Liver (tissue), 9 donors: ENCODE measurements around the gene PREX1. TPM values are rescaled to one million over a fixed set of nuclear protein-coding genes. Genes with fewer than 3 reads are reported as not detected.

Source experiments
- DNase-seq: peaks from one replicate; pipeline ENCODE4 v3.0.0-alpha.2; 2017; ENCODE audit warnings: low spot score
- H3K27ac ChIP-seq, 2 donors: one replicate each; pipeline ENCODE4 v1.7.0; 2013; ENCODE audit warnings: inconsistent platforms in 2 of 2, low read length in 2 of 2, control low read depth in 1 of 2, low read depth in 1 of 2, mild to moderate bottlenecking in 1 of 2
- H3K27me3 ChIP-seq, 4 donors: one replicate each; pipeline versions ENCODE4 v1.6.1 to v1.7.0; 2013; ENCODE audit warnings: low read length in 3 of 4, inconsistent platforms in 1 of 4, mild to moderate bottlenecking in 1 of 4, moderate library complexity in 1 of 4; ENCODE audit not compliant: control insufficient read depth in 4 of 4, insufficient read depth in 4 of 4
- H3K36me3 ChIP-seq, 4 donors: one replicate each; pipeline versions ENCODE4 v1.6.1 to v1.7.0; 2013; ENCODE audit warnings: low read length in 3 of 4, mild to moderate bottlenecking in 3 of 4, low read depth in 1 of 4, moderate library complexity in 1 of 4; ENCODE audit not compliant: control insufficient read depth in 4 of 4, insufficient read depth in 3 of 4
- H3K4me1 ChIP-seq, 4 donors: one replicate each; pipeline versions ENCODE4 v1.6.1 to v1.7.0; 2013; ENCODE audit warnings: low read length in 3 of 4, mild to moderate bottlenecking in 3 of 4, moderate library complexity in 1 of 4; ENCODE audit not compliant: control insufficient read depth in 4 of 4, insufficient read depth in 4 of 4
- H3K4me3 ChIP-seq, 3 donors: one replicate each; pipeline versions ENCODE4 v1.6.1 to v1.7.0; 2013; ENCODE audit warnings: low read length in 3 of 3, control low read depth in 1 of 3, low read depth in 1 of 3, mild to moderate bottlenecking in 1 of 3
- H3K9ac ChIP-seq, 2 donors: one replicate each; pipeline ENCODE4 v1.7.0; 2013; ENCODE audit warnings: low read length in 2 of 2, mild to moderate bottlenecking in 2 of 2, moderate library complexity in 2 of 2, control low read depth in 1 of 2, low read depth in 1 of 2
- H3K9me3 ChIP-seq, 4 donors: one replicate each; pipeline versions ENCODE4 v1.6.1 to v1.7.0; 2013; ENCODE audit warnings: low read length in 3 of 4; ENCODE audit not compliant: control insufficient read depth in 4 of 4
- FOXA1 ChIP-seq: IDR thresholded peaks from 2 replicates; pipeline ENCODE4 v1.6.1; 2016; ENCODE audit warnings: antibody characterized with exemption
- FOXA2 ChIP-seq: IDR thresholded peaks from 2 replicates; pipeline ENCODE4 v1.6.1; 2016; ENCODE audit warnings: antibody characterized with exemption
- GABPA ChIP-seq, 2 donors: IDR thresholded peaks in 1 of 2; conservative IDR thresholded peaks in 1 of 2; 2 replicates each; pipeline ENCODE4 v1.6.1; 2016; ENCODE audit warnings: antibody characterized with exemption in 2 of 2, mild to moderate bottlenecking in 1 of 2, moderate library complexity in 1 of 2
- HNF4G ChIP-seq: IDR thresholded peaks from 2 replicates; pipeline ENCODE4 v1.6.1; 2016; ENCODE audit warnings: antibody characterized with exemption
- NR2F2 ChIP-seq: IDR thresholded peaks from 2 replicates; pipeline ENCODE4 v1.6.1; 2016; ENCODE audit warnings: antibody characterized with exemption
- RAD21 ChIP-seq, 2 donors: IDR thresholded peaks; 2 replicates each; pipeline ENCODE4 v1.6.1; 2016; ENCODE audit warnings: antibody characterized with exemption in 2 of 2, mild to moderate bottlenecking in 2 of 2
- REST ChIP-seq: IDR thresholded peaks from 2 replicates; pipeline ENCODE4 v1.6.1; 2016; ENCODE audit warnings: antibody characterized with exemption, mild to moderate bottlenecking
- RXRA ChIP-seq, 2 donors: IDR thresholded peaks; 2 replicates each; pipeline ENCODE4 v1.6.1; 2017 to 2018; ENCODE audit warnings: antibody characterized with exemption in 2 of 2, mild to moderate bottlenecking in 1 of 2
- SP1 ChIP-seq: IDR thresholded peaks from 2 replicates; pipeline ENCODE4 v1.6.1; 2018; ENCODE audit warnings: antibody characterized with exemption, mild to moderate bottlenecking
- TAF1 ChIP-seq: conservative IDR thresholded peaks from 2 replicates; pipeline ENCODE4 v1.6.1; 2016; ENCODE audit warnings: antibody characterized with exemption, mild to moderate bottlenecking
- YY1 ChIP-seq: IDR thresholded peaks from 2 replicates; pipeline ENCODE4 v1.6.1; 2016; ENCODE audit warnings: antibody characterized with exemption, mild to moderate bottlenecking
- ZBTB33 ChIP-seq: IDR thresholded peaks from 2 replicates; pipeline ENCODE4 v1.6.1; 2016; ENCODE audit warnings: antibody characterized with exemption
- WGBS: extraction: QIAGEN DNeasy Blood & Tissue Kit; methylation state at CpG from one replicate; pipeline ENCODE4 v1.1.7; 2013; 5-methylcytosine and 5-hydroxymethylcytosine counted together
- polyA plus RNA-seq, 2 donors: library from polyadenylated mRNA; stranded (reverse) in 1 of 2; unstranded in 1 of 2; fragments of 200-250 nt in 1 of 2; fragments of >200 nt in 1 of 2; fragmentation: Nextera tagmentation in 1 of 2; extraction: Ambion mirVana in 1 of 2; gene quantifications; one replicate each; pipeline versions ENCODE4 v1.2.1 to v1.2.3, GENCODE V29; 2013 to 2015
- total RNA-seq, 2 donors: library from RNA; depleted of rRNA; stranded (reverse); fragments of >200 nt; gene quantifications; one replicate each; pipeline ENCODE4 v1.2.3, GENCODE V29; 2014
- TF ChIP-seq, protein P1 (sequence below): fragments of 150-350 bp; IDR thresholded peaks from 2 replicates; pipeline ENCODE4 v1.5.1; 2017; ENCODE audit warnings: improper control_type of control experiment, low read depth, low read length; ENCODE audit not compliant: missing input control
- TF ChIP-seq, protein P2 (sequence below): IDR thresholded peaks from 2 replicates; pipeline ENCODE4 v1.6.1; 2016; ENCODE audit warnings: antibody characterized with exemption
- TF ChIP-seq, protein P3 (sequence below): IDR thresholded peaks from 2 replicates; pipeline ENCODE4 v1.6.1; 2016; ENCODE audit warnings: antibody characterized with exemption
- donor health status: healthy.
- donor health status: healthy.
- donor health status: healthy.
- donor health status: healthy.
- donor health status: healthy.

Gene PREX1
- total and polyA plus RNA-seq, 4 donors = 2.2 to 18.0 (median 10.8) TPM

DNA sequence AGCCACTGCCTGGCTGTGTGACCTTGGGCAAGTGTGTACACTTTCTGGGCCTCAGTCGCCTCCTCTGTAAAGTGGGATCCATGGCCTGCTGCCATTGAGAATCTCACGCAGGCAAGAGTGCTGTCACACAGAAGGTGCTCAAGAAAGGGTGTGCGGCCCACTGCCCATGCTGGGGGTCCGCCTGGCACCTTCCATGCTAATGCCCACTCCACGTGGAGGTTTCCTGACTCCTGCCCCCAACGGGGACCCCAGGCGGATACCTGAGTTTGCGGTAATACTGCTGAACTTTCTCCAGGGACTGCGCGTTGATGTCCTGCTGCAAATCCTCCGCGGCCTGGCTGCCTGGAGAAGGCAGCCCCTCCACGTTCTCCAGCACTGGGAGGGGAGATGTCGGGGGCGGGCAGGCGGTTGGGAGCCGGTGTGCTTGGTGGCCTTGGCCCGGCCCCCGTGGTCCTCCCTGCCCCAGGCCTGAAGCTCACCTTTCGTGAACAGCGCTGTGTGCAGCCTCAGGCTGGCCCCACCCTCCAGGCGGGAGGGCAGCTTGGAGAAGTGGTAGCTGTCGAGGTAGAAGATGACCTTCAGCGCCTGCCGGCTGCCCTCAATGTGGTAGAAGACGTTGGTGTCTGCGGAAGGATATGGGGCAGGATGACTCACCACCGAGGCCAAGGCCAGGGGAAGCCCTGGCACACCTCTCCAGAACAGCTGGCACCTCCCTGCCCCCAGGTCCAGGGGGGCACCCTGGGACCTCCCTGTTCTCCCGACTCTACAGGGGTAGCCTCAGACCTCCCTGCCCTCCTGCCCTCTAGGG lies 195.6 kb downstream of the PREX1 start:
- Histone ChIP-seq H3K9ac (no peak overlapping the region), H3K36me3 (peaks cover 0 to 4% (median 2%) of the 10 kb centered on the region in 4 donors), H3K4me1 (no peaks in the 10 kb centered on the region), H3K27me3 (no peaks in the 10 kb centered on the region), H3K27ac (no peak overlapping the region), H3K9me3 (no peaks in the 10 kb centered on the region), H3K4me3 (no peak overlapping the region)
- TF ChIP-seq SP1 = no peak
- TF ChIP-seq ZBTB33 = no peak
- TF ChIP-seq, protein P1, sequence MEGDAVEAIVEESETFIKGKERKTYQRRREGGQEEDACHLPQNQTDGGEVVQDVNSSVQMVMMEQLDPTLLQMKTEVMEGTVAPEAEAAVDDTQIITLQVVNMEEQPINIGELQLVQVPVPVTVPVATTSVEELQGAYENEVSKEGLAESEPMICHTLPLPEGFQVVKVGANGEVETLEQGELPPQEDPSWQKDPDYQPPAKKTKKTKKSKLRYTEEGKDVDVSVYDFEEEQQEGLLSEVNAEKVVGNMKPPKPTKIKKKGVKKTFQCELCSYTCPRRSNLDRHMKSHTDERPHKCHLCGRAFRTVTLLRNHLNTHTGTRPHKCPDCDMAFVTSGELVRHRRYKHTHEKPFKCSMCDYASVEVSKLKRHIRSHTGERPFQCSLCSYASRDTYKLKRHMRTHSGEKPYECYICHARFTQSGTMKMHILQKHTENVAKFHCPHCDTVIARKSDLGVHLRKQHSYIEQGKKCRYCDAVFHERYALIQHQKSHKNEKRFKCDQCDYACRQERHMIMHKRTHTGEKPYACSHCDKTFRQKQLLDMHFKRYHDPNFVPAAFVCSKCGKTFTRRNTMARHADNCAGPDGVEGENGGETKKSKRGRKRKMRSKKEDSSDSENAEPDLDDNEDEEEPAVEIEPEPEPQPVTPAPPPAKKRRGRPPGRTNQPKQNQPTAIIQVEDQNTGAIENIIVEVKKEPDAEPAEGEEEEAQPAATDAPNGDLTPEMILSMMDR = no peak
- no peak for TF ChIP-seq RAD21 (IDR thresholded peaks at IDR 0.05)
- no peak for TF ChIP-seq GABPA (IDR thresholded peaks at IDR 0.05 in 1 of 2, conservative IDR thresholded peaks at IDR 0.05 in 1 of 2)
- TF ChIP-seq NR2F2 = no peak
- TF ChIP-seq HNF4G = no peak
- TF ChIP-seq, protein P2, sequence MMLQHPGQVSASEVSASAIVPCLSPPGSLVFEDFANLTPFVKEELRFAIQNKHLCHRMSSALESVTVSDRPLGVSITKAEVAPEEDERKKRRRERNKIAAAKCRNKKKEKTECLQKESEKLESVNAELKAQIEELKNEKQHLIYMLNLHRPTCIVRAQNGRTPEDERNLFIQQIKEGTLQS = no peak
- TF ChIP-seq REST = no peak
- TF ChIP-seq FOXA1 = no peak
- TF ChIP-seq YY1 = no peak
- TF ChIP-seq RXRA (IDR thresholded peaks at IDR 0.05) = no peak
- no peak for TF ChIP-seq TAF1
- TF ChIP-seq, protein P3, sequence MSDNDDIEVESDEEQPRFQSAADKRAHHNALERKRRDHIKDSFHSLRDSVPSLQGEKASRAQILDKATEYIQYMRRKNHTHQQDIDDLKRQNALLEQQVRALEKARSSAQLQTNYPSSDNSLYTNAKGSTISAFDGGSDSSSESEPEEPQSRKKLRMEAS = no peak
- TF ChIP-seq FOXA2 = no peak
- DNase-seq = no peak
- 93% methylated on average over 29 of the region's 29 CpGs for WGBS
